GM12873 (cell line): ENCODE data around the gene EMILIN3.

Experiments
- TF ChIP-seq, protein P1 (sequence below): IDR thresholded peaks from 2 replicates; pipeline ENCODE4 v1.5.1; 2012; ENCODE audit warnings: low read depth, mild to moderate bottlenecking, moderate library complexity, low read length, control low read depth; ENCODE audit not compliant: insufficient read depth; ENCODE audit errors: missing control alignments

The EMILIN3 gene

DNA sequence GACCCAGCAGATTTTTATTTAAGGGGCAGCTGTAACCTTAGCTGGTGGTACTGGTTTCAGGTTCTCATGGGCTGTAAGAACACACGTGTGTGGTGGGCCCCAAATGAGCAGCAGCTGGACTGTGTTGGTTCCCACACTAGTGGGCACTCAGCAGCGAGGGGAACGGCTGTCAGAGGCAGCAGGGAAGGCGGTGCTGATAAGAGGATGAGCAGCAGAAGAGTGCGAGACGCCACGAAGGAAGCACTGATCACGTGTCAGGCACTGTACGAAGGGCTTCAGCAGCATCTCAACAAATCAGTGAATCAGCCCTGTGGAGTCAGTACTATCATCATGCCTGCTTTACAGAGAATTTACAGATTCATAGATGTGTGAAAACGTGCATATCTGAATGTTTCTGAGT is 41.0 kb upstream of the EMILIN3 start:
- TF ChIP-seq, protein P1, sequence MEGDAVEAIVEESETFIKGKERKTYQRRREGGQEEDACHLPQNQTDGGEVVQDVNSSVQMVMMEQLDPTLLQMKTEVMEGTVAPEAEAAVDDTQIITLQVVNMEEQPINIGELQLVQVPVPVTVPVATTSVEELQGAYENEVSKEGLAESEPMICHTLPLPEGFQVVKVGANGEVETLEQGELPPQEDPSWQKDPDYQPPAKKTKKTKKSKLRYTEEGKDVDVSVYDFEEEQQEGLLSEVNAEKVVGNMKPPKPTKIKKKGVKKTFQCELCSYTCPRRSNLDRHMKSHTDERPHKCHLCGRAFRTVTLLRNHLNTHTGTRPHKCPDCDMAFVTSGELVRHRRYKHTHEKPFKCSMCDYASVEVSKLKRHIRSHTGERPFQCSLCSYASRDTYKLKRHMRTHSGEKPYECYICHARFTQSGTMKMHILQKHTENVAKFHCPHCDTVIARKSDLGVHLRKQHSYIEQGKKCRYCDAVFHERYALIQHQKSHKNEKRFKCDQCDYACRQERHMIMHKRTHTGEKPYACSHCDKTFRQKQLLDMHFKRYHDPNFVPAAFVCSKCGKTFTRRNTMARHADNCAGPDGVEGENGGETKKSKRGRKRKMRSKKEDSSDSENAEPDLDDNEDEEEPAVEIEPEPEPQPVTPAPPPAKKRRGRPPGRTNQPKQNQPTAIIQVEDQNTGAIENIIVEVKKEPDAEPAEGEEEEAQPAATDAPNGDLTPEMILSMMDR: no peak

DNA sequence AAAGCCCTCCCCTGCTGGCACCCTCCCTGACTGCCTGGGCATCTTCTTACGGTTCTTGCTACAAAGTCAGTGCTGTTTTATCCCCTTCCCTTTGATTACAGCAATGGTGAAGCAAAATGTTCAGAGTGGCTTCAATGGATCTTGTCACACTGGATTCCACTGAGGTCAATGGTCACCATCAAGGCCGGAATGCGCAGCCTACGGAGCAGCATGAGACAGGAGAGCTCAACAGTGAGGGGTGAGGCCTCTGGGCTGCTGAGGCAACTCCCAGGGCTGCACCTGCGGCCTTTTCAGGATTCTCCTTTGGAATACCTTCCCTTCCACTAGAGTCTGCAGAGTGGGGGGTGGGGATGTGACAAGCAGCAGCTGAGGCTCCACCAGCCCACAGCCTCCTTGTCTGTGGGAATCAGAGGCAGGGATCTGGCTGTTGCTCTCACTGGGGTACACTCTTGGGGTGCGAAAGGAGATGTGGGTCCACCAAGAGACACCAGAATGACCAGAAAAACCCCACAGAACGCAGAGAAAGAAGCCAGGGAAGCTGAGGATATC is 40.4 kb upstream of the EMILIN3 start:
- TF ChIP-seq, protein P1: no peak

DNA sequence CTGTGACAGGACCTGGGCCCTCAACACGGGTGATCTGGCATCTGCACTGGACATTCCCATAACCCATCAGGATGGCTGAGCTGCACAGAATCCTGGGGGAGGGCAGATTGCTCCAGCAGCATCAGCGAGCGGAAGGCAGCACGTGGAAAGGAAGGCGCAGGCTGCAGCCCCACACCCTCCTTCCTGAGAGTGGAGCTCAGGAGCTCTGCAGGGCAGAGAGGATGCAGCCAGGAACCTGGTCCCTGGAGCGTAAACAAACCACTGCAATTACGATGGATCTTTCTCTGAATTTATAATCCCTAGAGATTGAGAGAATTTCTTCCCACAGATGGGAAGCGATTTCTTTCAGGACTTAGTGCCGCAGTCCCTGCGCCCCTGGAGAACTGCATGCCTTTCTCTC is 39.7 kb upstream of the EMILIN3 start:
- TF ChIP-seq, protein P1: no peak

DNA sequence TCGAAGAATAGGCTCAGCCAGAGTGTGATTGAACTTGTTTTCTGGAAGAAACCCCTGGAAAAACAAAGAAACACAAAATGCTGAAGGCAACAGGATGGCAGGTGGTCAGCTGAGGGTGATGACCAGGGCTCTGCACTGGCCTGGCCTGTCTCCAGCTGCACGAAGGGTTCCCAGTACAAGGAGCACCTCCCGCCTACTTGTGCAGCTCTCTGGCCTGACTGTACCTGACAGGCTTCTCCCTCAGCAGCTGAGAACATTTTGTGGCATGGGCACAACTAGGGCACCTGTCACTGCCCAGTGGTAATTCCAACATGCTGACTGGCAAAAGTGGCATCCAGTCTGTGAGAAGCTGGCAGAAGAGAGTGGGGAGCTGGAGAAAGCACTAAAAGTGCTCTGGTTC is 38.8 kb upstream of the EMILIN3 start:
- TF ChIP-seq, protein P1: no peak

DNA sequence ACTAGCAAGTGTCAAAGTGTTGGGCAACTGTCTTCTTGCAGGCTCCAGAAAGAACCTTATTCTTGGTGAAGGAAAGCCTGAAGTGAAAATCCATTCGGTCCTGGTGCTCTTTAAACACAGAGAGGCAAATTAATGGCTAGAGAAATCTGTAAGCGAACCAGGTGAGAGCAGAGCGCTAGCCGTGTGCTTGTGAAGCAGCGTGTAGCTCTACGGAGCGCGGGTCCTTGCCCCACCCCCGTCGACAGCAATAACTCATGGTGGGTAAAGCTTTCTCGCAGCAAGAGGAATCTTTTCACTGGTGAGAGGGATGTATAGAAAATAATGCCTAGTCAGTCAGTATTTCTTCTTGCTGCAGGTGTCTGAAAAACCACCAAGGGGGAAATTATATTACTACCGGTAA is 37.0 kb upstream of the EMILIN3 start:
- TF ChIP-seq, protein P1: no peak

DNA sequence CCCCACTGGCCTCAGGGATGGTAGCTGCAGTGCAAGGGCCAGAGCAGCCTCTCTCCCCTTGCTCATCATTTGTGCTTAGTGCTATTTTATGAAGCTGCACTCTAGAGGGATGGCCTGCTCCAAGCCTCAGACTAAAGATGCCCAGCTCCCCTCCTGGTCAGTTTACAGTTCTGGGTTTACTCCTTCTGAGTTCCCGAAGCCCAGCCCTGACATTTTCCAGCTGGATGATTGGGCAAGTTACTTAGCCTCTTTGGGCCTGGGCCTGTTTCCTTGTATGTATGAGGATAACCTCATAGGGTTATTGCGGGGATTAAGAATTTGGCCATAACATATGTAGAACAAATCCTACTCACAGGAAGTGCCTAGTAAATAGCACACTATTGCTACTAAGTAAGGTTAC is 31.8 kb upstream of the EMILIN3 start:
- TF ChIP-seq, protein P1: no peak

DNA sequence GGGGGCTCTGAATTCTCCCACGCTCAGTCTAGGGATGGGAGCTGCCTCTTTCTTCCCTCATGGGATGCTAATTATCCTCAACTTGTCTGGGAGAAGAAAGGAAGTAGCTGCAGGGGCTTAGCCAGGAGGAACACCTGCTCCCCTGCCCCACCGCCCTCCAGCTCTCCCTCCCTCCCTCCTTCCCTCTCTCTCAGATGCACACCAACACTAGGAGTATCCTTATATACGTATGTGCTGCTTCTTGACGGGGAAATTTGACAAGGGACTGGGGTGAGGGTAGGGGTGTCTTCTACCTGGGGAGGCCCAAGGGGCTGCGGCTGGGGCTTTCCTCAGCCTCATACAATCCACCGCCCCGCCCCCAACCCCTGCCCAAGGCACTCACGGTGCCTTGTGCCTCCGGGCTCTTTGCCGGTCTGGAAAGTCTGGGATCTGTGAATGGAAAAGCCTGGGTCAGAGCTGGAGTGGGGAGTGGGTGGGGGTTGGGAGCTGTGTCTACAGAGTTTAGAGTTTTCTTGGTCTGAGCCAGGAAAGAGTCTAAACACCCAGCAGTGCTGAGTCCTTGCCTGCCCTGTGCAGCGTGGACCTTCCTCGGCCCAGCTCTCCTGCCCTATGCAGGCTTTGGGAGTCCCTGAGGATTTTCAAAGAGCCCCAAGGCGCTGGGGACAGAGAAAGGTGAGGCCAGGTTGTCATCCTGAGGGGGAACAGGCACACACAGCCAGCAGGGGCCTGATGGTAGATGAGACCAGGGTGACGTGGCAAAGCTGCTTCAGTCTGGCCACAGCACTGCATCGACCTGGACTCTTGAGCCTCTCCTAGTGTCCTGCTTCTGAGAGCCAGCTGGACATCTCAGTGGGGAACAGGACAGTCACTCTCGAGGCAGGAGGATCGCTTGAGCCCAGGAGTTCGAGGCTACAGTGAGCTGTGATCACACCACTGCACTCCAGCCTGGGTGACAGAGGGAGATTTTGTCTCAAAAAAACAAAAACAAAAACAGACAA is 29.3 kb upstream of the EMILIN3 start:
- TF ChIP-seq, protein P1: no peak
